HepG2 (cell line): Measurements from ENCODE around the gene FAT1. TPM values are rescaled to one million over a fixed set of nuclear protein-coding genes. Genes with fewer than 3 reads are reported as not detected.

Experiments used
- ELF1 ChIP-seq: sonication (generic); formaldehyde crosslinking; IDR thresholded peaks from 2 replicates; pipeline ENCODE4 v1.4.0; 2020; ENCODE audit warnings: missing genetic modification reagents
- HNF4A ChIP-seq: sonication (generic); formaldehyde crosslinking; IDR thresholded peaks from 2 replicates; pipeline ENCODE4 v1.4.0; 2020; ENCODE audit warnings: missing genetic modification reagents
- JUND ChIP-seq: sonication (generic); formaldehyde crosslinking; IDR thresholded peaks from 2 replicates; pipeline ENCODE4 v1.8.0; 2022; ENCODE audit warnings: mild to moderate bottlenecking, missing genetic modification reagents
- SATB2 ChIP-seq: sonication (generic); formaldehyde crosslinking; IDR thresholded peaks from 2 replicates; pipeline ENCODE4 v1.5.0; 2020; ENCODE audit warnings: missing genetic modification reagents
- U2AF2 ChIP-seq: fragments of 200-400 bp; formaldehyde crosslinking; IDR thresholded peaks from 2 replicates; pipeline ENCODE4 v1.6.1; 2017; ENCODE audit warnings: low read depth, mild to moderate bottlenecking, low read length
- ZFP36L2 ChIP-seq: sonication (generic); formaldehyde crosslinking; IDR thresholded peaks from 2 replicates; pipeline ENCODE4 v1.4.0; 2020; ENCODE audit warnings: missing genetic modification reagents
- ZFP90 ChIP-seq: sonication (generic); formaldehyde crosslinking; IDR thresholded peaks from 2 replicates; pipeline ENCODE4 v1.8.0; 2022; ENCODE audit warnings: missing genetic modification reagents, mild to moderate bottlenecking, inconsistent platforms, borderline replicate concordance
- ZFY ChIP-seq: sonication (generic); formaldehyde crosslinking; IDR thresholded peaks from 2 replicates; pipeline ENCODE4 v1.4.0; 2020; ENCODE audit warnings: missing genetic modification reagents
- ZNF230 ChIP-seq: sonication (generic); formaldehyde crosslinking; IDR thresholded peaks from 2 replicates; pipeline ENCODE4 v1.4.0; 2020; ENCODE audit warnings: mild to moderate bottlenecking, missing genetic modification reagents
- ZNF781 ChIP-seq: sonication (generic); formaldehyde crosslinking; IDR thresholded peaks from 2 replicates; pipeline ENCODE4 v1.5.1; 2020; ENCODE audit warnings: borderline replicate concordance, mild to moderate bottlenecking, missing genetic modification reagents; ENCODE audit errors: not compliant biosample characterization
- polyA plus RNA-seq, 8 experiments: library from polyadenylated mRNA; depleted of rRNA in 3 of 8; stranded (reverse) in 7 of 8; unstranded in 1 of 8; fragments of >200 nt; fragmentation: Illumina TruSeq in 4 of 8; extraction: Trizol in 4 of 8; gene quantifications; 2 replicates each; pipeline versions ENCODE4 v1.2.1 to v1.2.3, GENCODE V29; 2011 to 2016; ENCODE audit warnings: low read depth in 4 of 8, missing spikeins in 1 of 8, mixed read lengths in 1 of 8; ENCODE audit not compliant: insufficient read depth in 1 of 8
- total RNA-seq, 5 experiments: library from RNA; depleted of rRNA; stranded (reverse); fragments of >200 nt; fragmentation: Illumina TruSeq; extraction: Trizol; gene quantifications; 2 replicates each; pipeline ENCODE4 v1.2.3, GENCODE V29; 2016; ENCODE audit warnings: low read depth in 1 of 5
- TF ChIP-seq, protein P1 (sequence below): sonication (generic); formaldehyde crosslinking; IDR thresholded peaks from 2 replicates; pipeline ENCODE4 v1.4.0; 2020; ENCODE audit warnings: missing genetic modification reagents
- TF ChIP-seq, protein P2 (sequence below): sonication (generic); formaldehyde crosslinking; IDR thresholded peaks from 2 replicates; pipeline ENCODE4 v1.4.0; 2020; ENCODE audit warnings: missing genetic modification reagents
- TF ChIP-seq, protein P3 (sequence below): sonication (generic); formaldehyde crosslinking; IDR thresholded peaks from 2 replicates; pipeline ENCODE4 v1.4.0; 2020; ENCODE audit warnings: mild to moderate bottlenecking, missing genetic modification reagents
- TF ChIP-seq, protein P4 (sequence below): fragments of 450-650 bp; IDR thresholded peaks from 2 replicates; pipeline ENCODE4 v1.6.1; 2016
- TF ChIP-seq, protein P5 (sequence below): sonication (generic); formaldehyde crosslinking; IDR thresholded peaks from 2 replicates; pipeline ENCODE4 v1.4.0; 2020; ENCODE audit warnings: missing genetic modification reagents

FAT1 gene
- total and polyA plus RNA-seq, 2 of the 13 experiments (the other 11 are each of a cell fraction or from before 2014, with no cell fraction given) = 185 to 216 TPM

DNA sequence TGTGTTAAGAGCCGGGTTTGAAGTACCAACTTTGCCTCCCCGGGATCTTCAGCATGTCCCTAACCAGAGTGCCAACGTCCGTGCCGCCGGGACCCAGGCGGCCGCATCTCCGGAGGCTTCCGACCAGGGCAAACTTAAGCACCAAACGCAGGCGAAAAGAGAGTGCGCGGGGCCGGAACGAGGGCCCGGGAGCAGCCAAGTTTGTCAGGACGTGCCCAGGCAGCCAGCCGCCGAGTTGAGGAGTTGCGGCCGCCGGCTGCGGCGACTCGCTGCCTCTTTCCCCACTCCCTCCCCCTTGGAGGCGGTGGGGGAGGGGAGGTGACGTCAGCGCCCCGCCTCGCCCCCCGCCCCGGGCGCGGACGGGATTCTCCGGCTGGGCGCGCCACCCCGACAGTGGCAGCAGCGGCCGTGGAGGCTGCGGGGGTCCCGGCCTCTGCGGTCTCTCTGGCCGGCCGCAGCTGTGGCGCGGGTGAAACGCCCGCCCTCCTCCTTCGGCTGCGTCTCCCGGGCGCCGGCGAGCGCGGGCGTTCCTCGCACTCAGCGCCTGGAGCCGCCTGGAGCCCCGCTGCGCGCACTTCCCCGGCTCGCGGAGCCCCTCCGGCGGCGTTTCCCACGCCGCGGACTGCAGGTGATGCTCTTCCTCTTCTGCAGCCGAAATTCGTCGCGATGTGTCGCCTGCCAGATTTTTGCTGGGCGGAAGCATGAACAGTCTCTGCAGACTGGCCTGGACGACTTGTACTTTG, 2.9 kb upstream of the FAT1 start (continued):
- TF ChIP-seq HNF4A (CRISPR knock-in tag) (no peak), JUND (CRISPR knock-in tag) (peak; percentile 93), ZNF230 (peak; percentile 70; the same call in 1 of the 2 replicates), ZNF781 (no peak), U2AF2 (no peak), ZFY (peak; percentile 47; the same call in 1 of the 2 replicates), ZFP36L2 (CRISPR knock-in tag) (no peak), ZFP90 (CRISPR knock-in tag) (no peak; the same call in 1 of the 2 replicates), SATB2 (CRISPR knock-in tag) (no peak), ELF1 (CRISPR knock-in tag) (no peak)
- TF ChIP-seq, protein P1, sequence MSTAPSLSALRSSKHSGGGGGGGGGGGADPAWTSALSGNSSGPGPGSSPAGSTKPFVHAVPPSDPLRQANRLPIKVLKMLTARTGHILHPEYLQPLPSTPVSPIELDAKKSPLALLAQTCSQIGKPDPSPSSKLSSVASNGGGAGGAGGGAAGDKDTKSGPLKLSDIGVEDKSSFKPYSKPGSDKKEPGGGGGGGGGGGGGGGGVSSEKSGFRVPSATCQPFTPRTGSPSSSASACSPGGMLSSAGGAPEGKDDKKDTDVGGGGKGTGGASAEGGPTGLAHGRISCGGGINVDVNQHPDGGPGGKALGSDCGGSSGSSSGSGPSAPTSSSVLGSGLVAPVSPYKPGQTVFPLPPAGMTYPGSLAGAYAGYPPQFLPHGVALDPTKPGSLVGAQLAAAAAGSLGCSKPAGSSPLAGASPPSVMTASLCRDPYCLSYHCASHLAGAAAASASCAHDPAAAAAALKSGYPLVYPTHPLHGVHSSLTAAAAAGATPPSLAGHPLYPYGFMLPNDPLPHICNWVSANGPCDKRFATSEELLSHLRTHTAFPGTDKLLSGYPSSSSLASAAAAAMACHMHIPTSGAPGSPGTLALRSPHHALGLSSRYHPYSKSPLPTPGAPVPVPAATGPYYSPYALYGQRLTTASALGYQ (CRISPR knock-in tag) = no peak
- TF ChIP-seq, protein P2, sequence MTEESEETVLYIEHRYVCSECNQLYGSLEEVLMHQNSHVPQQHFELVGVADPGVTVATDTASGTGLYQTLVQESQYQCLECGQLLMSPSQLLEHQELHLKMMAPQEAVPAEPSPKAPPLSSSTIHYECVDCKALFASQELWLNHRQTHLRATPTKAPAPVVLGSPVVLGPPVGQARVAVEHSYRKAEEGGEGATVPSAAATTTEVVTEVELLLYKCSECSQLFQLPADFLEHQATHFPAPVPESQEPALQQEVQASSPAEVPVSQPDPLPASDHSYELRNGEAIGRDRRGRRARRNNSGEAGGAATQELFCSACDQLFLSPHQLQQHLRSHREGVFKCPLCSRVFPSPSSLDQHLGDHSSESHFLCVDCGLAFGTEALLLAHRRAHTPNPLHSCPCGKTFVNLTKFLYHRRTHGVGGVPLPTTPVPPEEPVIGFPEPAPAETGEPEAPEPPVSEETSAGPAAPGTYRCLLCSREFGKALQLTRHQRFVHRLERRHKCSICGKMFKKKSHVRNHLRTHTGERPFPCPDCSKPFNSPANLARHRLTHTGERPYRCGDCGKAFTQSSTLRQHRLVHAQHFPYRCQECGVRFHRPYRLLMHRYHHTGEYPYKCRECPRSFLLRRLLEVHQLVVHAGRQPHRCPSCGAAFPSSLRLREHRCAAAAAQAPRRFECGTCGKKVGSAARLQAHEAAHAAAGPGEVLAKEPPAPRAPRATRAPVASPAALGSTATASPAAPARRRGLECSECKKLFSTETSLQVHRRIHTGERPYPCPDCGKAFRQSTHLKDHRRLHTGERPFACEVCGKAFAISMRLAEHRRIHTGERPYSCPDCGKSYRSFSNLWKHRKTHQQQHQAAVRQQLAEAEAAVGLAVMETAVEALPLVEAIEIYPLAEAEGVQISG (CRISPR knock-in tag) = peak; percentile 75
- TF ChIP-seq, protein P3, sequence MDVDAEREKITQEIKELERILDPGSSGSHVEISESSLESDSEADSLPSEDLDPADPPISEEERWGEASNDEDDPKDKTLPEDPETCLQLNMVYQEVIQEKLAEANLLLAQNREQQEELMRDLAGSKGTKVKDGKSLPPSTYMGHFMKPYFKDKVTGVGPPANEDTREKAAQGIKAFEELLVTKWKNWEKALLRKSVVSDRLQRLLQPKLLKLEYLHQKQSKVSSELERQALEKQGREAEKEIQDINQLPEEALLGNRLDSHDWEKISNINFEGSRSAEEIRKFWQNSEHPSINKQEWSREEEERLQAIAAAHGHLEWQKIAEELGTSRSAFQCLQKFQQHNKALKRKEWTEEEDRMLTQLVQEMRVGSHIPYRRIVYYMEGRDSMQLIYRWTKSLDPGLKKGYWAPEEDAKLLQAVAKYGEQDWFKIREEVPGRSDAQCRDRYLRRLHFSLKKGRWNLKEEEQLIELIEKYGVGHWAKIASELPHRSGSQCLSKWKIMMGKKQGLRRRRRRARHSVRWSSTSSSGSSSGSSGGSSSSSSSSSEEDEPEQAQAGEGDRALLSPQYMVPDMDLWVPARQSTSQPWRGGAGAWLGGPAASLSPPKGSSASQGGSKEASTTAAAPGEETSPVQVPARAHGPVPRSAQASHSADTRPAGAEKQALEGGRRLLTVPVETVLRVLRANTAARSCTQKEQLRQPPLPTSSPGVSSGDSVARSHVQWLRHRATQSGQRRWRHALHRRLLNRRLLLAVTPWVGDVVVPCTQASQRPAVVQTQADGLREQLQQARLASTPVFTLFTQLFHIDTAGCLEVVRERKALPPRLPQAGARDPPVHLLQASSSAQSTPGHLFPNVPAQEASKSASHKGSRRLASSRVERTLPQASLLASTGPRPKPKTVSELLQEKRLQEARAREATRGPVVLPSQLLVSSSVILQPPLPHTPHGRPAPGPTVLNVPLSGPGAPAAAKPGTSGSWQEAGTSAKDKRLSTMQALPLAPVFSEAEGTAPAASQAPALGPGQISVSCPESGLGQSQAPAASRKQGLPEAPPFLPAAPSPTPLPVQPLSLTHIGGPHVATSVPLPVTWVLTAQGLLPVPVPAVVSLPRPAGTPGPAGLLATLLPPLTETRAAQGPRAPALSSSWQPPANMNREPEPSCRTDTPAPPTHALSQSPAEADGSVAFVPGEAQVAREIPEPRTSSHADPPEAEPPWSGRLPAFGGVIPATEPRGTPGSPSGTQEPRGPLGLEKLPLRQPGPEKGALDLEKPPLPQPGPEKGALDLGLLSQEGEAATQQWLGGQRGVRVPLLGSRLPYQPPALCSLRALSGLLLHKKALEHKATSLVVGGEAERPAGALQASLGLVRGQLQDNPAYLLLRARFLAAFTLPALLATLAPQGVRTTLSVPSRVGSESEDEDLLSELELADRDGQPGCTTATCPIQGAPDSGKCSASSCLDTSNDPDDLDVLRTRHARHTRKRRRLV = no peak
- TF ChIP-seq, protein P4, sequence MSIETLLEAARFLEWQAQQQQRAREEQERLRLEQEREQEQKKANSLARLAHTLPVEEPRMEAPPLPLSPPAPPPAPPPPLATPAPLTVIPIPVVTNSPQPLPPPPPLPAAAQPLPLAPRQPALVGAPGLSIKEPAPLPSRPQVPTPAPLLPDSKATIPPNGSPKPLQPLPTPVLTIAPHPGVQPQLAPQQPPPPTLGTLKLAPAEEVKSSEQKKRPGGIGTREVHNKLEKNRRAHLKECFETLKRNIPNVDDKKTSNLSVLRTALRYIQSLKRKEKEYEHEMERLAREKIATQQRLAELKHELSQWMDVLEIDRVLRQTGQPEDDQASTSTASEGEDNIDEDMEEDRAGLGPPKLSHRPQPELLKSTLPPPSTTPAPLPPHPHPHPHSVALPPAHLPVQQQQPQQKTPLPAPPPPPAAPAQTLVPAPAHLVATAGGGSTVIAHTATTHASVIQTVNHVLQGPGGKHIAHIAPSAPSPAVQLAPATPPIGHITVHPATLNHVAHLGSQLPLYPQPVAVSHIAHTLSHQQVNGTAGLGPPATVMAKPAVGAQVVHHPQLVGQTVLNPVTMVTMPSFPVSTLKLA = no peak
- TF ChIP-seq, protein P5, sequence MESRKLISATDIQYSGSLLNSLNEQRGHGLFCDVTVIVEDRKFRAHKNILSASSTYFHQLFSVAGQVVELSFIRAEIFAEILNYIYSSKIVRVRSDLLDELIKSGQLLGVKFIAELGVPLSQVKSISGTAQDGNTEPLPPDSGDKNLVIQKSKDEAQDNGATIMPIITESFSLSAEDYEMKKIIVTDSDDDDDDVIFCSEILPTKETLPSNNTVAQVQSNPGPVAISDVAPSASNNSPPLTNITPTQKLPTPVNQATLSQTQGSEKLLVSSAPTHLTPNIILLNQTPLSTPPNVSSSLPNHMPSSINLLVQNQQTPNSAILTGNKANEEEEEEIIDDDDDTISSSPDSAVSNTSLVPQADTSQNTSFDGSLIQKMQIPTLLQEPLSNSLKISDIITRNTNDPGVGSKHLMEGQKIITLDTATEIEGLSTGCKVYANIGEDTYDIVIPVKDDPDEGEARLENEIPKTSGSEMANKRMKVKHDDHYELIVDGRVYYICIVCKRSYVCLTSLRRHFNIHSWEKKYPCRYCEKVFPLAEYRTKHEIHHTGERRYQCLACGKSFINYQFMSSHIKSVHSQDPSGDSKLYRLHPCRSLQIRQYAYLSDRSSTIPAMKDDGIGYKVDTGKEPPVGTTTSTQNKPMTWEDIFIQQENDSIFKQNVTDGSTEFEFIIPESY (CRISPR knock-in tag) = peak; percentile 29; the same call in 1 of the 2 replicates
